ENCODE results near the gene ARHGAP6.

- TF ChIP-seq CTCF (conservative IDR thresholded peaks at IDR 0.05 in 1 of 2, IDR thresholded peaks at IDR 0.05 in 1 of 2; ENCODE audit: extremely low read depth in 1 of 2, insufficient read depth in 1 of 2, low read depth in 1 of 2, low read length in 2 of 2) (no peak), EZH2 (IDR thresholded peaks at IDR 0.05; ENCODE audit: borderline replicate concordance, low read length) (no peak)
Observed at GRCh38 chrX:11580789-11581188, 84.9 kb downstream of the ARHGAP6 start.

All from mammary epithelial cell (primary cell).